ENCODE results near the gene WDFY4.

WDFY4 gene

DNA sequence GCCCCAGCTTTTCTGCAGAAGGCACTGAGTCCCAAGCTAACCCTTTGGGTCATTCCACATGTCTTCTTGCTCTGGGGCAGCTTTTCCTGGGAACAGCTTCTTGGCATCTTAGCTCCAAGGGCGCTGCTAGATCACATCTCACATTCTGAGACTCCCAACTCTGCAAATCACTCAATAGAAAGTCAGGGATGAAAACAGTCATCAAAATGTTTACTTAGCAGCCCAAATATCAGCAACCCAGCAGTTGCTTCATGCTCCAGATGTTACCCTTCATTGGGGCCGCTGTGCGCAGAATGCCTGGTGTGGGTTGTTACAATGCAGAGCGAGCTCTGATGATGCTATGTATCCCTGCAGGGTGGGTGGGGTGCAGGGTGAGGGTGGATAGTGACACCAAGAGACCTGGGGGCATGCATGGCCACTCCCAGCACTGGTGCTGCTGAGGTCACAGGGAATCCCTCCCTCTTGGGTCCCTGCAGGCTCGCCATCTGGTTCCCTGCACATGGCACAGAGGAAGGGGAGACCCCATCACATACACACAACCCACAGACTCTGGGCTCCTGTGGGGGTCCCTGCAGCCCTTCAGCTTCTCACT lies 19.0 kb downstream of the WDFY4 start:
- TF ChIP-seq ZNF274 (IDR thresholded peaks at IDR 0.05; ENCODE audit: low read depth, low read length): no peak
- H3K4me3 ChIP-seq (ENCODE audit: low read length): no peak overlapping the region

DNA sequence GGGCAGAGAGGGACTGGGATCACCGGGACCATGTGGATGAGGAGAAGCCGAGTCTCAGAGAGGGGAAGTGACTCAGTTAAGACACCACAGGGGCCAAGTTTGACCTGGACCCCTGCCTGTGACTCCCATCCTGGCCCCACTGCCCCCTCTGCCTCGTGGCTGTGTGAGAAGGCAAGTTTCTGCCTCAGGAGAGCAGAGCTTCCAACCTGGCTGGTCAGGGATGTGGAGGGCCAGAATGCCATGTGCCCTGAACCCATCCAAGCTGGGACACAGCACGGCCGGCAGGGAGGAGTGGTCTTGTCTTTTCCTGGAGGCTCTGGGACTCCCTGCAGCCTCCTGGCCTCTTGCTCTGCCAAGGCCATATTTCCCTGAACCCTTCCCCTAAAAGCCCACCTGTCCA lies 19.5 kb downstream of the WDFY4 start:
- H3K4me3 ChIP-seq (ENCODE audit: low read length): no peak overlapping the region
- TF ChIP-seq ZNF274 (IDR thresholded peaks at IDR 0.05; ENCODE audit: low read depth, low read length): no peak

DNA sequence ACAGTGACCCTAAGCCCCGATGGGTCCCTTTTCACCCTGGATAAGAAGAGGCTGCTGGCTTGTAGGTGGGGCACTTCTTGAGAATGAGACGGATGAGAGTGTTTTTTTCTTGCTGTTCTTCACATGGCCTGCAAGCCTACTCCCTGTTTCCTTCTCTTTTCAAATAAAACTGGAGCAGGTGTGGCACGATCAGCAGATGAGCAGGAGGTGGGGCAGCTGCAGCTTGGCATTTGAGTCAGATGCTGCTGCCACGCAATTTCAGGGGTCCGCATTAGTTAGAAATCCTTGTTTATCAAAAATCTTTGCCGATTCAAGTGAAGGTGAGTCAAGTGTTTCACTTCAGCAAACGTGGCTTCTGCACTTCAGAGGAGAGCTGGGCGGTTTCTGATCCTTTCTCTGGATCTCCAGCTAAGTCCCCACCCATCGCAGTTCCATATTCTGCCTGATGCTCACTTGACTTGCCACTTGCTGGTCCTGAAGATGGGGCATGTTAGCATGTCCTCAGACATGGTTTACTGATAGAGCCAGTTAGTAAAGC lies 20.8 kb downstream of the WDFY4 start:
- no peak for TF ChIP-seq ZNF274 (IDR thresholded peaks at IDR 0.05; ENCODE audit: low read depth, low read length)

DNA sequence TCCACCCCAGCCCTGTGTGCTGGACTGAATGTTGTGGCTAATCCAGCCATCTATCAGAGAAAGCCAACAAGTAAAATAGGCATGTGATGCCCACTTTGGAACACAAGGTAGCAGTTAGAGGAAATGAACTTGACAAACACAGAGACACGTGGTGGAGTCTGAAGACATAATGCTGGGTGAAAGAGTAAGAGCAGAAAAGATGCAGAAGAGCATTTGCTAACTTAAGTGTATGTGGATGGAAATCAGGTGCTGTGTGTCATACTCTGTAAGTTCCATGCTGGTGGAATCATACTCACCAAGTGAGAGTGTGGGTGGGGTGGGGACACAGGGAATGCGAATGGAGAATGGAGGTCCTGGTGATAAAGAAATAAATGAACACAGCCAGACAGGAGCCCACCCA lies 22.8 kb downstream of the WDFY4 start:
- no peak overlapping the region for H3K4me3 ChIP-seq (ENCODE audit: low read length)
- no peak for TF ChIP-seq ZNF274 (IDR thresholded peaks at IDR 0.05; ENCODE audit: low read depth, low read length)

More for the DNA sequence above, 20.8 kb downstream of the WDFY4 start:
- no peak overlapping the region for H3K4me3 ChIP-seq (ENCODE audit: low read length)

DNA sequence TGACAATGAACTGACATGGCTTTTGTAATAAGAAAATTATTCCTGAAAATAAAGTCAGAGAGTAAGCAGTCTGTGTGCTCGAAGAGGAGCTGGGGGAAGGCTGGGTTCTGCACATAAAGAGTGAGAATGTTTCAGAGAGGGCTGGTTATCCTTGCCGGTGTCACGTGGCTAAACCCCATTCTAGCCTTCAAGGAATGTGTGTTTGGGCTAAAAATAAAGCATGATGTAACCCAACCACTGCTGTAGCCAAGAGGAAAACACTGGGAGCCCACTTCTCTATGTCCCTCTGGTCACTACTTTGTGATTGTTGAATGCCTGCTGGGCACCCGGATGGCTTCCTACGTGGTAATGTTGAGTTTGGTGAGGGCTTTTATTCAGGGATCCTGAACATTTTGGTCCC lies 23.5 kb downstream of the WDFY4 start:
- H3K4me3 ChIP-seq (ENCODE audit: low read length): no peak overlapping the region
- TF ChIP-seq ZNF274 (IDR thresholded peaks at IDR 0.05; ENCODE audit: low read depth, low read length): no peak

DNA sequence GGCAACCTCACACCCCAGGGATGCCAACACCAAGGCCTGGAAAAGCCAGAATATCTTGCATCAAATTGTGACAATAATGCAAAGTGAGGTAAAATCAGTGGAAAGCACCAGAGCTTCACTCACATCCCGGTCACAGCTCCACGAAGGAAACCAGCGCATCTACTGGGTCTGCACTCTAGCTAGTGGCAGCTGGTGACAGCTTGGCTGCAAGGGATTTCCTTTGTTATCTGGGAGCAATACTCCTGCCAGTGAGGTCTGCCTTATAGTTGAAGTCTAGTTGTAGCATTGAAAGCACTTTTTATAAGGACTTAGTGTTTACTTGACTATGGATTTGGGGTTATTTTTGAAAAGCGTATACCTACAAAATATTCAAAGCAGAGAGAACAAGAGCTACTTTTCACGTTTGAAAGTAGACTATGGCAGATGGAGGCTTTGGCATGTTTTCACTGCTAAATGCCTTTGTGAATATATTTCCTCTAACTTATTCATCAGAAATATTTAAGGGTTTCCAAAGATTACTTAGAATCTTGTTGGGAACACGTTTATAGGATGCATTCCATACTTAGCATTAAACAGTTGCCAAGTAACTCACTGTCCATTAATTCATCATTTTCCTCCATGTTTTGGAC lies 26.1 kb downstream of the WDFY4 start:
- H3K4me3 ChIP-seq (ENCODE audit: low read length): no peak overlapping the region
- no peak for TF ChIP-seq ZNF274 (IDR thresholded peaks at IDR 0.05; ENCODE audit: low read depth, low read length)

DNA sequence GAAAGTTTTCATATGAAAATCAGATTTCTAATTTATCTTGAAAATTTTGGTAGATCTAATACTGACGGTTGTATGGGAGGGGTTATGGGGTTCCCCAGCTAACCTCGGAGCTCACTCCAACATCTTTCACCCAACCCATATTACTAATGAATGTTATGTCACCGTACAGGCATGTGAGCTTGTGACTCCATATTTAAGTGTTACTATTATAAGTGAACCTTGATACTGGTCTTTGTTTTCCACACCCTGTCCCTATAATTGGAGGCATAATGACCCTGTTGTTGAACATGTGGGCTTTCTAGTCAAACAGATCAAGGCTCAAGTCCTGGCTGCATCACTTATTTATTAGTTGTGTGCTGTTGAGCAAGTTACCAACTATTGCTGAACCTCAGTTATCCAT lies 27.2 kb downstream of the WDFY4 start:
- TF ChIP-seq ZNF274 (IDR thresholded peaks at IDR 0.05; ENCODE audit: low read depth, low read length): no peak

DNA sequence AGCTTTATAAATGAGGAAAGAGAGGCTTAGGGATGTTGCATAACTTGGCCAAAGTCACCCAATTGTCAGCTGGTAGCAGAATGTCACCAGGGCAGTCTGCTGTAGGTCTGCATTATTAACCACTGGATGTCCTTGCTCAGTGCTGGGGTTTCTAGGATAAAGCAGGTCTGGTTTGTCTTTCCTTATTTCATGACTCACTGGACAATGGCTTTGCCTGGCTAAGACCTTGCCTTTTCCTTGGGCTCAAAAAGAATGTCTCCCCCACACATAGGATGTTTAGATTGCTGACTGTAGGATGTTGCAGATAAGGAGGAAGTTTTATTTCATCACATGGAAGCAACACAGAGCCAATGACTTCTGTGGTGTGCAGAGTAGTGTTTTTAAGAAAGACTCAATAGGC lies 29.4 kb downstream of the WDFY4 start:
- TF ChIP-seq ZNF274 (IDR thresholded peaks at IDR 0.05; ENCODE audit: low read depth, low read length): no peak
- no peak overlapping the region for H3K4me3 ChIP-seq (ENCODE audit: low read length)

More for the DNA sequence above, 27.2 kb downstream of the WDFY4 start:
- H3K4me3 ChIP-seq (ENCODE audit: low read length): no peak overlapping the region

DNA sequence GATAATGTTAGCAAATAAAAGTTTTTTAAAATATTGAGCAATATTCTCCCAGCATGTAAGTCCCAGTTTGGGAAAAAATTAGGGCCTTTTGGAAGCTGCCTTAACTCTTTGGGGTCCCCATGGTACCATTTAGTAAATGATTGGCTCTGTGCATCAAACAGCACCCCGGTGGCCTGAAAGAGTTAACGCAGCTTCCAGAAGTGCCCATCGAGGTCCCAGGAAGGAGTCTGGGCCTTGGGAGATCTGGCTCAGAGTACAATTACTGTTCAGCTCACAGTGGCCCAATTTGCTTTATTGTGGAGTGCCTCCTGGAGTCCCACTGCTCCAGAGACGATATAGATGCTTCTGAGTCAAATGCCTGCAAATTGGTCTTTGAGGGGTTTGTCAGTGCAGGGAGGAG lies 31.7 kb downstream of the WDFY4 start:
- TF ChIP-seq ZNF274 (IDR thresholded peaks at IDR 0.05; ENCODE audit: low read depth, low read length): no peak

DNA sequence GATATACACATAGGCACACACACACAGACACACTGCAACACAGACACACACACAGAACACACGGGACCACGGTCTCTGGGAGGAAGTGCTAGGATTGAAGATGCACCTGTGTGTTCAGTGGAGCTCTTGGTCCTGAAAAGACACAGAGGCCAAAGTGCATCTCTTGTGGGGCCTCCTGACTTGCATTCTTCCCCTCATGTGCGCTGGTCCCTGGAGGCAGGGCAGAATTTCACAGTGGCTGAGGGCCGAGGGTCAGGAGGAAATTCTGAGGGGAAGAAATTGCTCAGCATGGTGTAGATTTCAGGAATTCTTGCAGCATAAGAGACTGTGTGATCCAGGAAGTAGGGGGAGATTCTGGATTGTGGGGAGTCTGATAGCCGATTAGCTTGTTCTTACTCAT lies 35.9 kb downstream of the WDFY4 start:
- no peak overlapping the region for H3K4me3 ChIP-seq (ENCODE audit: low read length)
- no peak for TF ChIP-seq ZNF274 (IDR thresholded peaks at IDR 0.05; ENCODE audit: low read depth, low read length)

More for the DNA sequence above, 31.7 kb downstream of the WDFY4 start:
- no peak overlapping the region for H3K4me3 ChIP-seq (ENCODE audit: low read length)

DNA sequence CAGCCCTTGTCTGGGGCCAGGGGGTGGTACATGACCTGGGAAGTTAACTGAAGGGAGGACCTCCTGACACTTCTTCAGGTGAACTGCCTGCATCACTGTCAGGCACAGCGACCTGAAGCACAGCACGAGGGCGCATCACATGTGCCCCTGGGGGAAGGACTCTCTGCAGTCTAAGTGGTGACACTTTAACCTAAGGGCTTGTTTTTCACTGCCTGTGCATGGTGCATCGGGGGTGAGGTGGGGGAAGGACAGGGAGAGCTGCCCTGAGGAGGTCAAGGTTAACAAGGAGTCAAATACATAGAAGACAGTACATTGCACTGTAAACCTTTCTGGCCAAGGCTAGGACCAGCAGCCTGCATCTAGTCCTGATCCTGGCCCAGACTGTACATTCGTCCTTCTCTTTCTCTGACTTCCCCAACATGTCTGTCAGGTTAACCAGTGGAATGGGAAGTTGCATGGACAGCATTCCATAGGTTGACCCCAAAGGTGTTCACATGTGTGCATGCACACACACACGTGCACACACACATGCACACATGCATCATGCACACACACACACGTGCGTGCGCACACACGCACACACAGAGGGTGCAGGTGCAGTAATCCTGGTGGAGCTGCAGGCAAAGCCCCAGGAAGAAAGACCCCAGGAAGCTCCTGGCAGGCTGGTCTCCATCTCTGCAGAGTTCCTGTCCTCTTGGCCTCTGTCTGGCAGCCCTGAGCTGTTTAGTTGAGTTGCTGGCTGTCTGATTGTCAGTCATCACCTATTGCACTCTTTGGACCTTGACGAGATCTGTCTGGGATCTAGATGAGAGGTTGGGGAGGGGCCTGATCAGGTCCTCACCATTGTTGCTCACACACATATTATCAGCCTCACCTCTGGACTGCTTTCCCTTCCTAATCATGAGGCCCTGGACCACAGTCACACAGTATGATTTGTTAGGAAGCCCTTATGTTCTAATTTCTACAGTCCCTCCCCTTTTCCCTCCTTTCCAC lies 37.8 kb downstream of the WDFY4 start:
- TF ChIP-seq ZNF274 (IDR thresholded peaks at IDR 0.05; ENCODE audit: low read depth, low read length): no peak

DNA sequence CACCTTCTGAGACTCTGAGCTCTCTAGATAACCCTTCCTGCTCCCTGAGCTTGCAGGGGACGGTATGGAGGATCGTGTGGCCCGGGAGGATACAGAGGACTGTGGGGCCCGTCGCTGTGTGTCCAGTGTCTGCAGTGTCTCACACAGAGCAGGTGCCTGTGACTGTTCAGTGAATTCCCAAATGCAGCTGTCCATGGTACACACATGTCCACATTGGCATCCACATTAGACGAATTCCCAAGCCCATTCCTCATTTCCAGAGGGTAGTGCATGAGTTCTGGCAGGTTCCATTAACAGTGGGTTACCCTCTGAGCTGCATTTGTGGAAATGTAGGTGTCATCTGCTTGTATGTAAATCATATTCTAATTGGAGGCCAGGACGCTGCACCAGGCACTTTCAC lies 39.5 kb downstream of the WDFY4 start:
- no peak overlapping the region for H3K4me3 ChIP-seq (ENCODE audit: low read length)
- no peak for TF ChIP-seq ZNF274 (IDR thresholded peaks at IDR 0.05; ENCODE audit: low read depth, low read length)

More for the DNA sequence above, 37.8 kb downstream of the WDFY4 start:
- no peak overlapping the region for H3K4me3 ChIP-seq (ENCODE audit: low read length)

DNA sequence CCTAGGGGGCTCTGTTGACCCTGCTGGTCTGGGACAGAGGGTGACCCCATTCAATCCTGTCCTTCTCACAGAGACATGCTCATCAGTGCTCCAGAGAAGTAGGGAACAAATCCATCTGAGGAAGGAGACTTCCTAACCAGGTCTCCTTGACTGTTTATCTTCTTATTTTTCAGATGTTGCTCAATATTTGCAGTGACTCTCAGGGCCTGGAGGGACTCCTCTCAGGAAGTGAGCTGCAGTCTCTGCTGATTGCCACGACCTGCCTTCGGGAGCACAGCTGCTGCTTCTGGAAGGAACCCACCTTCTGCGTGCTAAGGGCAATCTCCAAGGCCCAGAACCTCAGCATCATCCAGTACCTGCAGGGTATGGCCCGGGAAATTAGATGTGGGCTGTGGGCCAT lies 41.0 kb downstream of the WDFY4 start:
- TF ChIP-seq ZNF274 (IDR thresholded peaks at IDR 0.05; ENCODE audit: low read depth, low read length): no peak
- H3K4me3 ChIP-seq (ENCODE audit: low read length): no peak overlapping the region

DNA sequence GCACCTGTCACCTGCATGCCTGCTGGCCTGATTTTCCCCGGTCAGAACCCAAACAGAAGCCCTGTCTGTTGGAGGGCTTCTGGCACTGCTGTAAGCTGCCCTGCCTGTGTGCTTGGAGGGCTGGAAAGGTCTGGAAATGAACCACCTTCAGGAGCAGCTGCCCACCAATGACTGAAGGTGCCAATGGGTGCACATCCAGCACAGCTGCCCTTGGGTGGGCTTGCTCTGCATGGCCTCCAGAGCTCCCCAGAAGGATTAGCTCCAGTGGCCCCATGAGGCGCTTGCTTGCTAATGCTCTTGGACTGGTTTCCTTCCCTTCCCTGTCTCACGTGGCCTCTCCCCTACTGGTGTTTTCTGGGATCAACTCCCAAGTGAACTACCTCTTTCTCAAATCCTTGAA lies 43.2 kb downstream of the WDFY4 start:
- TF ChIP-seq ZNF274 (IDR thresholded peaks at IDR 0.05; ENCODE audit: low read depth, low read length): no peak
- H3K4me3 ChIP-seq (ENCODE audit: low read length): no peak overlapping the region

Data from GM08714 (cell line).